Karpas-422 (cell line): Measurements from ENCODE around the gene CHST11. TPM values are rescaled to one million over a fixed set of nuclear protein-coding genes. Genes with fewer than 3 reads are reported as not detected.

Experiments used
- DNase-seq: peaks from one replicate; pipeline ENCODE4 v3.0.0-alpha.2; 2015
- H2AFZ ChIP-seq: fragments of 200-600 bp; sonication (generic); 2 replicates; pipeline ENCODE4 v1.6.1; 2014; ENCODE audit warnings: antibody characterized with exemption, low read length, mixed read lengths
- H3K27ac ChIP-seq: fragments of 200-600 bp; sonication (generic); 2 replicates; pipeline ENCODE4 v1.5.1; 2014; ENCODE audit warnings: mild to moderate bottlenecking, low read length, moderate library complexity
- H3K27me3 ChIP-seq: fragments of 200-600 bp; sonication (generic); 2 replicates; pipeline ENCODE4 v1.6.1; 2014; ENCODE audit warnings: low read length, mixed read lengths
- H3K36me3 ChIP-seq: fragments of 200-600 bp; sonication (generic); 2 replicates; pipeline ENCODE4 v1.6.1; 2014; ENCODE audit warnings: low read length, mixed read lengths; ENCODE audit not compliant: insufficient read depth
- H3K4me1 ChIP-seq: fragments of 200-600 bp; sonication (generic); 2 replicates; pipeline ENCODE4 v1.6.1; 2014; ENCODE audit warnings: mild to moderate bottlenecking, low read length, mixed read lengths
- H3K4me2 ChIP-seq: fragments of 200-600 bp; sonication (generic); 2 replicates; pipeline ENCODE4 v1.6.1; 2014; ENCODE audit warnings: low read length, low read depth, mild to moderate bottlenecking; ENCODE audit not compliant: poor library complexity, severe bottlenecking
- H3K4me3 ChIP-seq: fragments of 200-600 bp; sonication (generic); 2 replicates; pipeline ENCODE4 v1.5.1; 2014; ENCODE audit warnings: mild to moderate bottlenecking, antibody characterized with exemption, low read length, mixed read lengths
- H3K79me2 ChIP-seq: fragments of 200-600 bp; sonication (generic); 2 replicates; pipeline ENCODE4 v1.6.1; 2014; ENCODE audit warnings: mild to moderate bottlenecking, low read length, mixed read lengths
- H3K9ac ChIP-seq: fragments of 200-600 bp; sonication (generic); 2 replicates; pipeline ENCODE4 v1.6.0; 2014; ENCODE audit warnings: low read length
- H3K9me2 ChIP-seq: fragments of 200-600 bp; sonication (generic), shearing (Covaris generic); replicated peaks from 2 replicates; pipeline ENCODE4 v1.6.0; 2014; ENCODE audit warnings: mild to moderate bottlenecking, low read length, moderate library complexity; ENCODE audit not compliant: insufficient read depth
- H3K9me3 ChIP-seq: fragments of 300-700, 200-600 bp; sonication (generic); 2 replicates; pipeline ENCODE4 v1.6.1; 2014; ENCODE audit warnings: low read length, mixed read lengths
- H4K20me1 ChIP-seq: fragments of 200-600 bp; sonication (generic); 2 replicates; pipeline ENCODE4 v1.6.1; 2014; ENCODE audit warnings: mild to moderate bottlenecking, antibody characterized with exemption, low read length, low read depth; ENCODE audit not compliant: insufficient read depth
- total RNA-seq: library from RNA; depleted of rRNA; stranded (reverse); fragments of >200 nt; shearing (Covaris generic); gene quantifications from 2 replicates; pipeline ENCODE4 v1.2.3, GENCODE V29; 2014; ENCODE audit warnings: low replicate concordance

CHST11 gene
- total RNA-seq, 1 experiment from 2014 or later: not detected

GRCh38 chr12:104583301-104583700 lies 126.6 kb downstream of the CHST11 start:
- Histone ChIP-seq H4K20me1 (no peaks in the 10 kb centered on the region), H3K9ac (0 out of 2 replicates have a peak overlapping the region, but pooled peaks have one; percentile 28), H3K36me3 (no peaks in the 10 kb centered on the region), H3K4me1 (peaks cover 47% of the 10 kb centered on the region), H3K79me2 (no peaks in the 10 kb centered on the region), H2AFZ (0 out of 2 replicates have a peak overlapping the region, but pooled peaks have one; percentile 9), H3K9me3 (no peaks in the 10 kb centered on the region), H3K4me3 (peak overlapping the region; percentile 53), H3K9me2 (no peaks in the 10 kb centered on the region), H3K27ac (peak overlapping the region; percentile 54), H3K4me2 (peak overlapping the region; percentile 73), H3K27me3 (no peaks in the 10 kb centered on the region)
- DNase-seq: no peak

GRCh38 chr12:104585448-104586055 lies 128.8 kb downstream of the CHST11 start:
- no peak overlapping the region for H3K27ac ChIP-seq
- no peaks in the 10 kb centered on the region for H4K20me1 ChIP-seq
- H3K4me1 ChIP-seq: peaks cover 41% of the 10 kb centered on the region
- no peak overlapping the region for H3K4me2 ChIP-seq
- H3K4me3 ChIP-seq: no peak overlapping the region
- no peaks in the 10 kb centered on the region for H3K36me3 ChIP-seq
- no peaks in the 10 kb centered on the region for H3K9me3 ChIP-seq
- no peak for DNase-seq
- no peaks in the 10 kb centered on the region for H3K9me2 ChIP-seq
- no peaks in the 10 kb centered on the region for H3K79me2 ChIP-seq
- no peak overlapping the region for H2AFZ ChIP-seq
- H3K27me3 ChIP-seq: no peaks in the 10 kb centered on the region
- H3K9ac ChIP-seq: no peak overlapping the region

- Histone ChIP-seq H3K79me2 (no peaks in the 10 kb centered on the region), H2AFZ (no peak overlapping the region), H3K27me3 (no peaks in the 10 kb centered on the region), H3K9me2 (no peaks in the 10 kb centered on the region), H3K9ac (no peak overlapping the region), H3K27ac (no peak overlapping the region), H4K20me1 (no peaks in the 10 kb centered on the region), H3K9me3 (no peaks in the 10 kb centered on the region), H3K4me2 (no peak overlapping the region), H3K36me3 (no peaks in the 10 kb centered on the region), H3K4me1 (peaks cover 33% of the 10 kb centered on the region), H3K4me3 (no peak overlapping the region)
- DNase-seq: no peak
Observed at GRCh38 chr12:104586351-104586919, 129.7 kb downstream of the CHST11 start.

- Histone ChIP-seq H3K27me3 (no peaks in the 10 kb centered on the region), H3K4me1 (peaks cover 19% of the 10 kb centered on the region), H3K36me3 (no peaks in the 10 kb centered on the region), H2AFZ (no peak overlapping the region), H3K4me2 (no peak overlapping the region), H3K9ac (no peak overlapping the region), H3K4me3 (no peak overlapping the region), H4K20me1 (no peaks in the 10 kb centered on the region), H3K9me3 (no peaks in the 10 kb centered on the region), H3K9me2 (no peaks in the 10 kb centered on the region), H3K27ac (no peak overlapping the region), H3K79me2 (no peaks in the 10 kb centered on the region)
- DNase-seq: no peak
Observed at GRCh38 chr12:104588047-104588920, 131.5 kb downstream of the CHST11 start.

- Histone ChIP-seq H3K36me3 (no peaks in the 10 kb centered on the region), H3K79me2 (no peaks in the 10 kb centered on the region), H3K4me3 (no peak overlapping the region), H3K9me2 (no peaks in the 10 kb centered on the region), H3K4me1 (peaks cover 11% of the 10 kb centered on the region), H4K20me1 (no peaks in the 10 kb centered on the region), H3K27ac (no peak overlapping the region), H3K27me3 (no peaks in the 10 kb centered on the region), H3K4me2 (no peak overlapping the region), H3K9ac (no peak overlapping the region), H3K9me3 (no peaks in the 10 kb centered on the region), H2AFZ (no peak overlapping the region)
- DNase-seq: peak; percentile 40
Observed at GRCh38 chr12:104588921-104589590, 132.3 kb downstream of the CHST11 start.

GRCh38 chr12:104590022-104590421 lies 133.3 kb downstream of the CHST11 start:
- Histone ChIP-seq H2AFZ (no peak overlapping the region), H3K9me3 (no peaks in the 10 kb centered on the region), H4K20me1 (no peaks in the 10 kb centered on the region), H3K27ac (no peak overlapping the region), H3K9me2 (no peaks in the 10 kb centered on the region), H3K4me1 (peaks cover 10% of the 10 kb centered on the region), H3K4me2 (no peak overlapping the region), H3K4me3 (no peak overlapping the region), H3K9ac (no peak overlapping the region), H3K79me2 (no peaks in the 10 kb centered on the region), H3K36me3 (no peaks in the 10 kb centered on the region), H3K27me3 (no peaks in the 10 kb centered on the region)
- DNase-seq: no peak

- no peaks in the 10 kb centered on the region for H3K36me3 ChIP-seq
- no peak overlapping the region for H2AFZ ChIP-seq
- no peaks in the 10 kb centered on the region for H3K9me2 ChIP-seq
- no peaks in the 10 kb centered on the region for H4K20me1 ChIP-seq
- no peak overlapping the region for H3K4me3 ChIP-seq
- H3K9ac ChIP-seq: no peak overlapping the region
- no peak overlapping the region for H3K4me2 ChIP-seq
- H3K27me3 ChIP-seq: no peaks in the 10 kb centered on the region
- DNase-seq: no peak
- peaks cover 10% of the 10 kb centered on the region for H3K4me1 ChIP-seq
- no peak overlapping the region for H3K27ac ChIP-seq
- no peaks in the 10 kb centered on the region for H3K9me3 ChIP-seq
- no peaks in the 10 kb centered on the region for H3K79me2 ChIP-seq
Observed at GRCh38 chr12:104591257-104591885, 134.6 kb downstream of the CHST11 start.
